ENCODE measurements around the gene TMEM218. TPM values are rescaled to one million over a fixed set of nuclear protein-coding genes. Genes with fewer than 3 reads are reported as not detected.

The TMEM218 gene
- total RNA-seq, 6 experiments from 2014 or later, result 14.9 to 24.3 (median 20.7) TPM

GRCh38 chr11:125052047-125052446 is 59.4 kb downstream of the TMEM218 start:
- Mint-ChIP-seq H3K27me3 (ENCODE audit: insufficient read depth) (peaks cover 2% of the 10 kb centered on the region; the same call in 1 of the 2 replicates), H3K4me1 (ENCODE audit: low read depth) (no peaks in the 10 kb centered on the region), H3K36me3 (ENCODE audit: low read depth) (no peaks in the 10 kb centered on the region), H3K27ac (no peak overlapping the region), H3K4me3 (no peak overlapping the region), H3K9me3 (no peaks in the 10 kb centered on the region)
- no peak for DNase-seq
- no peak for TF ChIP-seq CTCF (IDR thresholded peaks at IDR 0.05)

- TF ChIP-seq CTCF (IDR thresholded peaks at IDR 0.05), result no peak
- DNase-seq, result no peak
- Mint-ChIP-seq H3K4me1 (ENCODE audit: low read depth) (no peaks in the 10 kb centered on the region), H3K9me3 (no peaks in the 10 kb centered on the region), H3K27ac (no peak overlapping the region), H3K27me3 (ENCODE audit: insufficient read depth) (no peaks in the 10 kb centered on the region), H3K4me3 (no peak overlapping the region), H3K36me3 (ENCODE audit: low read depth) (no peaks in the 10 kb centered on the region; the same call in 1 of the 2 replicates)
Observed at GRCh38 chr11:125049164-125049792, 62.1 kb downstream of the TMEM218 start.

Other genes with a start within 250 kb of the TMEM218 start
- 1 to 10 TPM; 1.9 to 3.3 (median 2.6) TPM for gene ROBO3, start 246.2 kb downstream of the TMEM218 start, total RNA-seq (2021; fragmentation: NEBNext Ultra II Directional; extraction: Animal tissue kit (Norgen Biotek cat#: 25700))
- under 1 TPM; 0.46 to 0.63 (median 0.56) TPM for gene ROBO4, start 213.8 kb downstream of the TMEM218 start, total RNA-seq (2021; fragmentation: NEBNext Ultra II Directional; extraction: Animal tissue kit (Norgen Biotek cat#: 25700))
- gene HEPN1, start 192.4 kb downstream of the TMEM218 start, total RNA-seq (2021; fragmentation: NEBNext Ultra II Directional; extraction: Animal tissue kit (Norgen Biotek cat#: 25700)), result not detected
- gene HEPACAM, start 175.6 kb downstream of the TMEM218 start, total RNA-seq (2021; fragmentation: NEBNext Ultra II Directional; extraction: Animal tissue kit (Norgen Biotek cat#: 25700)), result under 1 TPM in 1 of 6 experiments, not detected in 5; 0.31 TPM
- 1 to 10 TPM; 1.3 to 3.2 (median 2.5) TPM for gene CCDC15, start 157.4 kb downstream of the TMEM218 start, total RNA-seq (2021; fragmentation: NEBNext Ultra II Directional; extraction: Animal tissue kit (Norgen Biotek cat#: 25700))
- gene SLC37A2, start 48.3 kb downstream of the TMEM218 start, total RNA-seq (2021; fragmentation: NEBNext Ultra II Directional; extraction: Animal tissue kit (Norgen Biotek cat#: 25700)), result 1 to 10 TPM; 1.7 to 4.5 (median 3.7) TPM
- under 1 TPM in 1 of 6 experiments, not detected in 5; 0.10 TPM for gene PKNOX2, start 53.1 kb upstream of the TMEM218 start, total RNA-seq (2021; fragmentation: NEBNext Ultra II Directional; extraction: Animal tissue kit (Norgen Biotek cat#: 25700))

All from HFFc6 (cell line).